Liver (tissue), 3 donors: ENCODE results near the gene COMTD1.

Experiments used
- CTCF ChIP-seq: fragments of 150-350 bp; IDR thresholded peaks from 2 replicates; pipeline ENCODE4 v1.5.1; 2017; ENCODE audit warnings: improper control_type of control experiment, low read depth, low read length; ENCODE audit not compliant: missing input control
- GABPA ChIP-seq, 2 donors: IDR thresholded peaks in 1 of 2; conservative IDR thresholded peaks in 1 of 2; 2 replicates each; pipeline ENCODE4 v1.6.1; 2016; ENCODE audit warnings: antibody characterized with exemption in 2 of 2, mild to moderate bottlenecking in 1 of 2, moderate library complexity in 1 of 2
- RAD21 ChIP-seq, 2 donors: IDR thresholded peaks; 2 replicates each; pipeline ENCODE4 v1.6.1; 2016; ENCODE audit warnings: antibody characterized with exemption in 2 of 2, mild to moderate bottlenecking in 2 of 2
- REST ChIP-seq: IDR thresholded peaks from 2 replicates; pipeline ENCODE4 v1.6.1; 2016; ENCODE audit warnings: antibody characterized with exemption, mild to moderate bottlenecking
- TAF1 ChIP-seq: conservative IDR thresholded peaks from 2 replicates; pipeline ENCODE4 v1.6.1; 2016; ENCODE audit warnings: antibody characterized with exemption, mild to moderate bottlenecking
- YY1 ChIP-seq: IDR thresholded peaks from 2 replicates; pipeline ENCODE4 v1.6.1; 2016; ENCODE audit warnings: antibody characterized with exemption, mild to moderate bottlenecking
- donor health status: healthy.
- donor health status: healthy.

GRCh38 chr10:75223507-75223906 is 12.2 kb downstream of the COMTD1 start:
- no peak for TF ChIP-seq CTCF
- no peak for TF ChIP-seq RAD21 (IDR thresholded peaks at IDR 0.05)
- no peak for TF ChIP-seq REST
- TF ChIP-seq TAF1 = no peak
- no peak for TF ChIP-seq YY1
- TF ChIP-seq GABPA (IDR thresholded peaks at IDR 0.05 in 1 of 2, conservative IDR thresholded peaks at IDR 0.05 in 1 of 2) = no peak
